ENCODE measurements around the gene STUM.
"Not testable (repeated sequence)": the region's sequence is repeated elsewhere in the genome, so short reads cannot be mapped to it uniquely, and the experiment has no call there.

Gene STUM

DNA sequence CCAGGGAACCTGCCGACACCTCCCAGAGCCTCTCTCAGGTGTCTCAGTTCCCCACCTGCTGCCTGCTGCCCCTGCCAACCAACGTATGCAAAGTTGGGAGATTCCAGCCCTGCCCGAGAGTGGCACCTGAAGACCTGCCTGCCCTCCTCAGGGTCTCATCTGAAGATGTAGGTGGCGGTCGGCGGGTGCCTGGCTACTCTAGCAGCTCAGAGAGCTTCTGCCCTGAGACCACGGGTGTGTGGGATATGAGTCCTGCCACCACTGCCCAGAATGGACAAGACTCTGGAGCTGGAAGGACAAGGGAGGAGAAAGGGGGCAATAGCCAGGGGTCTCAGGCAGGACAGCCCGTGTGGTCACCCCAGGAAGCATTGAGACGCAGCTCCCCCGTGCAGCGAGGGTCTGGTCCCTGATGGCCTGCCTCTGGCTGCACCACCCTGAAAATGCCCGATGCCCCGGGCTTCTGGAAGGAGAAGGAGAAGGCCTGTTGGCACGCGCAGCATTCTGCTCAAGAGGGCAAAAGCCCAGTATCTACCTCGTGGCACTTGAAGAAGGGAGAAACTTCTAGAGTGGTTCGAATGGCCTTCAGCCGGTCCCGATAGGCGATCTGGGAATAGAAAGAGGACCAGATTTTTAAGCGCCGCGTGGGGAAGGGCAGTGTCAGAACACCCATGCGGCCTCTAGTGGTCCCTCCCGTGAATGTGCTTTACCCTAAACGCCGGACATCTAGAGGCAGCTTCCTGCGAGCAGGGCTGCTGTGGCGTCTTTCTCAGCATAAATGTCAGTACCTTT, 88.8 kb downstream of the STUM start:
- TF ChIP-seq, protein P1, sequence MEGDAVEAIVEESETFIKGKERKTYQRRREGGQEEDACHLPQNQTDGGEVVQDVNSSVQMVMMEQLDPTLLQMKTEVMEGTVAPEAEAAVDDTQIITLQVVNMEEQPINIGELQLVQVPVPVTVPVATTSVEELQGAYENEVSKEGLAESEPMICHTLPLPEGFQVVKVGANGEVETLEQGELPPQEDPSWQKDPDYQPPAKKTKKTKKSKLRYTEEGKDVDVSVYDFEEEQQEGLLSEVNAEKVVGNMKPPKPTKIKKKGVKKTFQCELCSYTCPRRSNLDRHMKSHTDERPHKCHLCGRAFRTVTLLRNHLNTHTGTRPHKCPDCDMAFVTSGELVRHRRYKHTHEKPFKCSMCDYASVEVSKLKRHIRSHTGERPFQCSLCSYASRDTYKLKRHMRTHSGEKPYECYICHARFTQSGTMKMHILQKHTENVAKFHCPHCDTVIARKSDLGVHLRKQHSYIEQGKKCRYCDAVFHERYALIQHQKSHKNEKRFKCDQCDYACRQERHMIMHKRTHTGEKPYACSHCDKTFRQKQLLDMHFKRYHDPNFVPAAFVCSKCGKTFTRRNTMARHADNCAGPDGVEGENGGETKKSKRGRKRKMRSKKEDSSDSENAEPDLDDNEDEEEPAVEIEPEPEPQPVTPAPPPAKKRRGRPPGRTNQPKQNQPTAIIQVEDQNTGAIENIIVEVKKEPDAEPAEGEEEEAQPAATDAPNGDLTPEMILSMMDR (IDR thresholded peaks at IDR 0.05; ENCODE audit: low read length), result no peak
- TF ChIP-seq EZH2phosphoT487 (IDR thresholded peaks at IDR 0.05; ENCODE audit: low read length), result no peak
- TF ChIP-seq EZH2 (optimal IDR thresholded peaks at IDR 0.05; ENCODE audit: low read depth, low read length), result no peak
- Histone ChIP-seq H3K36me3 (replicated peaks; ENCODE audit: insufficient read depth, low read length) (no peaks in the 10 kb centered on the region), H2AFZ (ENCODE audit: low read length) (no peak overlapping the region), H3K9ac (ENCODE audit: low read length) (no peak overlapping the region), H3K4me3 (ENCODE audit: low read length) (no peak overlapping the region), H3K79me2 (ENCODE audit: low read length) (no peaks in the 10 kb centered on the region), H3K9me2 (replicated peaks; ENCODE audit: insufficient read depth, low read length) (no peaks in the 10 kb centered on the region), H3K9me3 (replicated peaks; ENCODE audit: insufficient read depth, low read length) (no peaks in the 10 kb centered on the region), H4K20me1 (ENCODE audit: insufficient read depth, low read length) (no peaks in the 10 kb centered on the region), H3K4me2 (ENCODE audit: low read depth, low read length) (no peak overlapping the region), H3K4me1 (ENCODE audit: low read length) (peaks cover 25% of the 10 kb centered on the region), H3K27me3 (replicated peaks; ENCODE audit: insufficient read depth, low read length) (no peaks in the 10 kb centered on the region), H3K27ac (ENCODE audit: low read length) (no peak overlapping the region), H3F3A (ENCODE audit: insufficient read depth, low read length) (peaks cover 11% of the 10 kb centered on the region)
- DNase-seq, result no peak

DNA sequence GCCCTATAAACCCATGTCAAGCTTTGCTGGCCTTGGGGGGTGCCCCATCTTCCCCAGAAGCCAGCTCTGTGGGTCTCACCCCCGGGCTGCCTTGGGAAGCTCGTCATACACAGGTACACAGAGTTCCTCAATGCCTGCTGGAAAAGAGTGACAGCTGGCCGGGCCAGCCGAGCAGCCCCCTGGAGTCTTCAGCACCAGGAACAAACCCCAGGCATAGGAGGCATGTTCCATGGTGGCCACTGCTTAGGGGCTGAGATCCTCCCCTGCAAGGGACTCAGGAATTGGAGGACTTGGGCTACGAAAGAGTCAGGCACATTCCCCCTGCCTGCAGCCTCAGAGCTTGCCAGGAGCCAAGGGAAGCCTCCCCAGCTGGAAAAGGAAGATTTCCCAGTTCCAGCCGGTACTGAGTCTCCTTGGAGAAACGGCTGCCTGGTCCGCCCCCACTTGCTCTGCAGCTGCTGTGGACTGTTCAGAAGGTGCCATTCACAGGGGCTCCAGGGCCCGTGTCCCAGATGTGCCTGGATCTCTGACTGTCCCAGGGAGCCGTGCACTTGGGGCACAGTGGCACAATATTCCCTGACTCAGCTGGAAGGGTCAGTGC, 89.5 kb downstream of the STUM start:
- no peak overlapping the region for H2AFZ ChIP-seq (ENCODE audit: low read length)
- no peak overlapping the region for H3K4me3 ChIP-seq (ENCODE audit: low read length)
- no peaks in the 10 kb centered on the region for H3K79me2 ChIP-seq (ENCODE audit: low read length)
- no peaks in the 10 kb centered on the region for H3K9me3 ChIP-seq (replicated peaks; ENCODE audit: insufficient read depth, low read length)
- no peaks in the 10 kb centered on the region for H3K9me2 ChIP-seq (replicated peaks; ENCODE audit: insufficient read depth, low read length)
- H3F3A ChIP-seq (ENCODE audit: insufficient read depth, low read length), result peaks cover 11% of the 10 kb centered on the region
- no peak overlapping the region for H3K4me2 ChIP-seq (ENCODE audit: low read depth, low read length)
- H4K20me1 ChIP-seq (ENCODE audit: insufficient read depth, low read length), result no peaks in the 10 kb centered on the region
- no peaks in the 10 kb centered on the region for H3K36me3 ChIP-seq (replicated peaks; ENCODE audit: insufficient read depth, low read length)
- TF ChIP-seq EZH2 (optimal IDR thresholded peaks at IDR 0.05; ENCODE audit: low read depth, low read length), result no peak
- TF ChIP-seq, protein P1 (IDR thresholded peaks at IDR 0.05; ENCODE audit: low read length), result no peak
- TF ChIP-seq EZH2phosphoT487 (IDR thresholded peaks at IDR 0.05; ENCODE audit: low read length), result no peak
- H3K27me3 ChIP-seq (replicated peaks; ENCODE audit: insufficient read depth, low read length), result no peaks in the 10 kb centered on the region
- no peak overlapping the region for H3K27ac ChIP-seq (ENCODE audit: low read length)
- H3K4me1 ChIP-seq (ENCODE audit: low read length), result peaks cover 25% of the 10 kb centered on the region
- no peak overlapping the region for H3K9ac ChIP-seq (ENCODE audit: low read length)
- DNase-seq, result no peak

DNA sequence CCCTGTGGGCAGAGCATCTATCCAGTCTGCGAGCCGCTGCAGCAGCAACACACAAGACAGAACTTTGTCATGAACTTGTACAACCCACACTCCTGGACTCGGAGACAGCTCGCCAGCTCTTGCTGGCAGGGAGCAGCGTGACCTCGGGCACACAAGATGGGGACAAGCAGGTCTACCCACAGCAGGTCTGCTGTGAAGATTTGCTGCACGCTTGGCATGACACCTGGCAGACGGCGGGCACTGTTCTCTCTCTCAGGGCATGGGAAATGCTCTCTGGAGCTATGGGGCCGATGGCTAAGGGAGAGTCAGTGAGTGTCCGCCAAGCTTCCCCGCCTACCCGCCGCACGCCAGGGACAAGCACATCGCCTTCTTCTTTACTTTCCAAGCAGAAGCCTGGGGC, 90.0 kb downstream of the STUM start:
- no peaks in the 10 kb centered on the region for H3K9me2 ChIP-seq (replicated peaks; ENCODE audit: insufficient read depth, low read length)
- no peak overlapping the region for H3K4me3 ChIP-seq (ENCODE audit: low read length)
- H3K9me3 ChIP-seq (replicated peaks; ENCODE audit: insufficient read depth, low read length), result no peaks in the 10 kb centered on the region
- H4K20me1 ChIP-seq (ENCODE audit: insufficient read depth, low read length), result no peaks in the 10 kb centered on the region
- H3K79me2 ChIP-seq (ENCODE audit: low read length), result no peaks in the 10 kb centered on the region
- H3K27me3 ChIP-seq (replicated peaks; ENCODE audit: insufficient read depth, low read length), result no peaks in the 10 kb centered on the region
- H3F3A ChIP-seq (ENCODE audit: insufficient read depth, low read length), result peaks cover 11% of the 10 kb centered on the region
- no peak overlapping the region for H3K27ac ChIP-seq (ENCODE audit: low read length)
- DNase-seq, result no peak
- H3K36me3 ChIP-seq (replicated peaks; ENCODE audit: insufficient read depth, low read length), result no peaks in the 10 kb centered on the region
- no peak overlapping the region for H3K9ac ChIP-seq (ENCODE audit: low read length)
- H3K4me2 ChIP-seq (ENCODE audit: low read depth, low read length), result no peak overlapping the region
- TF ChIP-seq EZH2 (optimal IDR thresholded peaks at IDR 0.05; ENCODE audit: low read depth, low read length) (no peak), EZH2phosphoT487 (IDR thresholded peaks at IDR 0.05; ENCODE audit: low read length) (no peak)
- TF ChIP-seq, protein P1 (IDR thresholded peaks at IDR 0.05; ENCODE audit: low read length), result no peak
- H2AFZ ChIP-seq (ENCODE audit: low read length), result no peak overlapping the region
- H3K4me1 ChIP-seq (ENCODE audit: low read length), result peaks cover 25% of the 10 kb centered on the region

DNA sequence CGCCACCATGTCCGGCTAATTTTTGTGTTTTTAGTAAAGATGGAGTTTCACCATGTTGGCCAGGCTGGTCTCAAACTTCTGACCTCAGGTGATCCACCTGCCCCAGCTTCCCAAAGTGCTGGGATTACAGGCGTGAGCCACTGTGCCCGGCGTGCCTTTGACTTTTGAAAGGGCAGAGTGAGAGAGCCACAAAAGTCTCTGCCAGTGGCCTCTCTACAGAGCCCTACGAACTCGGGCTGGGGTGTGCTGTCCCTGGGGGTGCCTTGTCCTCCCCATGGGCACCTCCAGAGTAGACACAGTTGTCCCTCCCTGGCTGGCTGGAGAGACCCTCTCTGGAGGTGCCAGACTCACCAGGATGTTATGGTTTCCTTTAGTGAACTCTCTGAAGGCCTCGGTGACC, 90.6 kb downstream of the STUM start:
- H3F3A ChIP-seq (ENCODE audit: insufficient read depth, low read length), result peaks cover 11% of the 10 kb centered on the region
- H3K9me3 ChIP-seq (replicated peaks; ENCODE audit: insufficient read depth, low read length); H4K20me1 ChIP-seq (ENCODE audit: insufficient read depth, low read length); DNase-seq; H3K36me3 ChIP-seq (replicated peaks; ENCODE audit: insufficient read depth, low read length); H3K4me2 ChIP-seq (ENCODE audit: low read depth, low read length); H3K9ac ChIP-seq (ENCODE audit: low read length); H3K27me3 ChIP-seq (replicated peaks; ENCODE audit: insufficient read depth, low read length); H3K27ac ChIP-seq (ENCODE audit: low read length); H3K9me2 ChIP-seq (replicated peaks; ENCODE audit: insufficient read depth, low read length); H3K4me3 ChIP-seq (ENCODE audit: low read length); H3K79me2 ChIP-seq (ENCODE audit: low read length); H2AFZ ChIP-seq (ENCODE audit: low read length): not testable (repeated sequence)
- peaks cover 19% of the 10 kb centered on the region for H3K4me1 ChIP-seq (ENCODE audit: low read length)
